GM23248 (cell line): ENCODE measurements around the gene GRAMD1B.

Source experiments
- EZH2 ChIP-seq: fragments of 200-600 bp; sonication (generic); IDR thresholded peaks from 2 replicates; pipeline ENCODE4 v1.6.1; 2018; ENCODE audit warnings: antibody characterized with exemption, mild to moderate bottlenecking; ENCODE audit not compliant: insufficient read depth, poor library complexity, severe bottlenecking
- EZH2phosphoT487 ChIP-seq: fragments of 200-600 bp; sonication (generic); IDR thresholded peaks from 2 replicates; pipeline ENCODE4 v1.6.1; 2018; ENCODE audit warnings: antibody characterized with exemption, moderate library complexity, mild to moderate bottlenecking, low read depth; ENCODE audit not compliant: insufficient read depth

GRCh38 chr11:123624974-123625373, 194.9 kb downstream of the GRAMD1B start:
- no peak for TF ChIP-seq EZH2
- no peak for TF ChIP-seq EZH2phosphoT487
